ENCODE measurements around the gene LALBA. TPM values are rescaled to one million over a fixed set of nuclear protein-coding genes. Genes with fewer than 3 reads are reported as not detected.

The LALBA gene
- total and polyA plus RNA-seq, 9 of the 15 experiments (the other 6 are each of a cell fraction or from before 2014, with no cell fraction given): 0.21 TPM; not detected in 8

DNA sequence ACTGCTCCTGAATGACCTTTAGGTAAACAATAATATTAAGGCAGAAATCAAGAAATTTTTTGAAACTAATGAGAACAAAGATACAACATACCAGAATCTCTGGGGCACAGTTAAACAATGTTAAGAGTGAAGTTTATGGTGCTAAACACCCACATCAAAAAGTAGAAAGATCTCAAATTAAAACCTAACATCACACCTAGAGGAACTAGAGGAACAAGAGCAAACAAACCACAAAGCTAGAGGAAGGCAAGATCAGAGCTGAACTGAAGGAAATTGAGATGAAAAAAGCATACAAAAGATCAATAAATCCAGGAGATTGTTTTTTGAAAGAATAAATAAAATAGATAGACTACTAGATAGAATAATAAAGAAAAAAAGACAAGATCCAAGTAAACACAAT, 37.2 kb downstream of the LALBA start:
- no peaks in the 10 kb centered on the region for H3K36me3 ChIP-seq (ENCODE audit: control insufficient read depth, insufficient read depth, low read length)
- intact Hi-C loops (cut with micrococcal nuclease): no loop called here
- H3K9me1 ChIP-seq (ENCODE audit: control insufficient read depth, insufficient read depth, low read length): no peaks in the 10 kb centered on the region
- H3K79me2 ChIP-seq (ENCODE audit: control insufficient read depth, insufficient read depth, low read length): no peaks in the 10 kb centered on the region
- TF ChIP-seq SIRT6 (IDR thresholded peaks at IDR 0.05; ENCODE audit: low read depth, low read length): no peak
- no peak for TF ChIP-seq KAT7 (CRISPR knock-in tag; IDR thresholded peaks at IDR 0.05; ENCODE audit: borderline replicate concordance)
- no peak for TF ChIP-seq NCOA1 (IDR thresholded peaks at IDR 0.05; ENCODE audit: low read depth)
- no peak for TF ChIP-seq JUNB (CRISPR knock-in tag; conservative IDR thresholded peaks at IDR 0.05)
- TF ChIP-seq SRSF9 (IDR thresholded peaks at IDR 0.05; ENCODE audit: borderline replicate concordance, low read depth, low read length): no peak
- TF ChIP-seq ZNF23 (CRISPR knock-in tag; IDR thresholded peaks at IDR 0.05): no peak
- TF ChIP-seq FOXK2 (conservative IDR thresholded peaks at IDR 0.05 in 1 of 2, IDR thresholded peaks at IDR 0.05 in 1 of 2; ENCODE audit: low read depth in 2 of 2): no peak
- TF ChIP-seq ID3 (CRISPR knock-in tag; IDR thresholded peaks at IDR 0.05): no peak
- TF ChIP-seq ID3 (tag; IDR thresholded peaks at IDR 0.05): no peak
- ATAC-seq (no peak), DNase-seq (ENCODE audit: extremely low read depth in 1 of 4, low spot score in 3 of 4) (no peak), FAIRE-seq (no peak)
- no peak overlapping the region for H3K9ac ChIP-seq (ENCODE audit: insufficient read depth in 1 of 2, low read depth in 2 of 2, low read length in 2 of 2)
- in situ Hi-C loops (cut with MboI): loop anchor here (25.0 kb wide), 1 partner anchor 255 kb away; the partner anchor contains the start of gene ADCY6
- H4K20me1 ChIP-seq (replicated peaks; ENCODE audit: control insufficient read depth, insufficient read depth, low read length): no peaks in the 10 kb centered on the region
- no peaks in the 10 kb centered on the region for H3K9me3 ChIP-seq (replicated peaks; ENCODE audit: control insufficient read depth, insufficient read depth, low read depth, low read length)
- peaks cover 0 to 8% of the 10 kb centered on the region in 2 experiments; a peak in 2 of 5 replicates for H3K4me1 ChIP-seq (replicated peaks in 1 of 2; ENCODE audit: control insufficient read depth in 2 of 2, insufficient read depth in 2 of 2, low read length in 2 of 2)
- ChIA-PET CTCF (ENCODE audit: low intra/inter-chr PET ratio) (no interaction called here), POLR2A (no interaction called here)
- no TSS peak for BruUV-seq (replicated peaks)
- no peak overlapping the region for H3K4me3 ChIP-seq
- H3K27me3 ChIP-seq (ENCODE audit: control insufficient read depth in 2 of 2, insufficient read depth in 2 of 2, low read length in 2 of 2): peaks cover 6 to 16% of the 10 kb centered on the region in 2 experiments; a peak in 4 of 5 replicates
- H3K4me2 ChIP-seq (ENCODE audit: insufficient read depth, low read length): no peak overlapping the region
- H2AFZ ChIP-seq (ENCODE audit: low read depth, low read length): no peak overlapping the region
- no peak overlapping the region for H3K27ac ChIP-seq (ENCODE audit: extremely low read depth, low read depth, low read length)
